ENCODE measurements around the gene APLN.
A peak's percentile ranks its signal among the peaks of the same experiment; 100 is the strongest.

The APLN gene

DNA sequence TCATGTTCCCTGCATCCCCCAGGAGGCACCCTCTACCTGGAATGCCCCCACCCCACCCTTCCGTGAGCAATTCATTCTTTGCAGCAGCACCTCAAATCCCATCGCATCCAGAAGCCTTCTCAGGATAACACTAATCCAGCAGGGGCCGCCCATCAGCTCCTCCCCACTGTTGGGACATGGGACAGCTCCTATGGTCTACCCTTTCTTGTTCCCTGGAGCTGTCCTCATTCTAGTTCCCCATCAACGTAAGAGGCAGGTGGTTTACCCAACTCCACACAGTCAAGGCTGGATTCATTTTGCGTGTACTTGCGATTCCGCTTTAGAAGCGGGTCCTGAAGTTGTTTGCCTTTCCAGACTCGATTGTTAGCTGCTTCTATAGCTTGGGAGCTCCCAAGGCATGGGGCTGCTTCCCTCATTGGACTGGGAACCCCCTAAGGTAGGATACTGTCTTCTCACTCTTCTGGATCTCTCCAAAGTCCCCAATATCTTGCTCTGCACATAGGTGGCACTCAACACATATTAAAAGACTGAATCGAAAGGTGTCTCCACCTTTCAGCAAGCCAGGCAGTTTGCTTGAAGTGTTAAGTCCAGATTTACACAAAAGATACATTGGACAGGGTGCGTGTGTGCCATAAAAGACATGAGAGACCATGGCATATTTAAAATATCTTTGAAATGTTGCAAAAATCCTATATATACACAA is 942 bp upstream of the APLN start:
- no peak overlapping the region for H3K4me3 ChIP-seq (replicated peaks; ENCODE audit: low read depth, low read length)
- TF ChIP-seq, protein P1, sequence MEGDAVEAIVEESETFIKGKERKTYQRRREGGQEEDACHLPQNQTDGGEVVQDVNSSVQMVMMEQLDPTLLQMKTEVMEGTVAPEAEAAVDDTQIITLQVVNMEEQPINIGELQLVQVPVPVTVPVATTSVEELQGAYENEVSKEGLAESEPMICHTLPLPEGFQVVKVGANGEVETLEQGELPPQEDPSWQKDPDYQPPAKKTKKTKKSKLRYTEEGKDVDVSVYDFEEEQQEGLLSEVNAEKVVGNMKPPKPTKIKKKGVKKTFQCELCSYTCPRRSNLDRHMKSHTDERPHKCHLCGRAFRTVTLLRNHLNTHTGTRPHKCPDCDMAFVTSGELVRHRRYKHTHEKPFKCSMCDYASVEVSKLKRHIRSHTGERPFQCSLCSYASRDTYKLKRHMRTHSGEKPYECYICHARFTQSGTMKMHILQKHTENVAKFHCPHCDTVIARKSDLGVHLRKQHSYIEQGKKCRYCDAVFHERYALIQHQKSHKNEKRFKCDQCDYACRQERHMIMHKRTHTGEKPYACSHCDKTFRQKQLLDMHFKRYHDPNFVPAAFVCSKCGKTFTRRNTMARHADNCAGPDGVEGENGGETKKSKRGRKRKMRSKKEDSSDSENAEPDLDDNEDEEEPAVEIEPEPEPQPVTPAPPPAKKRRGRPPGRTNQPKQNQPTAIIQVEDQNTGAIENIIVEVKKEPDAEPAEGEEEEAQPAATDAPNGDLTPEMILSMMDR (IDR thresholded peaks at IDR 0.05; ENCODE audit: low read depth, low read length, missing control alignments), result no peak
- DNase-seq (ENCODE audit: extremely low read depth, low read depth), result no peak

DNA sequence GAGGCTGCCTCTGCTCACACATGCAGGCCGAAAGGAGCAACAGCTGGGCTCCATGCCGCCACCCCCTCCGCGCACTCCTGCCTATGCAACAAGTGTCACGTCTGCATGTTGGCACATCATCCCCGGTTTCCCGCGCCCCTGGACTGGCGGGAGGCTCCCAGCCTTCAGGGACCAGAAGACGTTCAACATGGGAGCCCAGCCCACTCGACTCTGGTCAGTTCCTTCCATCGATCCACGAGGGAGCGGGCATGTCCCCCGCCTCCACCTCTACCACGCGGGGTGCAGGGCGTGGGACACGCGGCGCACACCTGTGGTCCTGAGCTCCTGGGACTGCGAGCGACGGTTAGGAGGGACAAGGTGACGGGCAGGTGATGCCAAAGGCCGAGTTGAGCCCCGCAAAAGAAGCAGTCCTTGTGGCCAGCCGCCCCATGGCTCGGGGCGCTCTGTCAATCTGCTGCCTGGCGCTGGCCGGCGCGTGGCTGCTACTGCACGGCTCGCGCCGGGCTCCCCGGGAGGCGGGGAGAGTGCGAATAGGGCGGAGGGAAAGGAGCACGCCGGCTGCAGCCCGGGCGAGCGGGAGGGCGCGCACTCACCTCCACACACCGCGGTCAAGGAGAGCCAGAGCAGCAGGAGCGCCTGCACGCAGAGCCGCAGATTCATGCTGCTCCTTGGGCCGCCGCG is 645 bp downstream of the APLN start:
- peak overlapping the region; percentile 50 for H3K4me3 ChIP-seq (replicated peaks; ENCODE audit: low read depth, low read length)
- DNase-seq (ENCODE audit: extremely low read depth, low read depth), result no peak
- TF ChIP-seq, protein P1 (IDR thresholded peaks at IDR 0.05; ENCODE audit: low read depth, low read length, missing control alignments), result no peak

DNA sequence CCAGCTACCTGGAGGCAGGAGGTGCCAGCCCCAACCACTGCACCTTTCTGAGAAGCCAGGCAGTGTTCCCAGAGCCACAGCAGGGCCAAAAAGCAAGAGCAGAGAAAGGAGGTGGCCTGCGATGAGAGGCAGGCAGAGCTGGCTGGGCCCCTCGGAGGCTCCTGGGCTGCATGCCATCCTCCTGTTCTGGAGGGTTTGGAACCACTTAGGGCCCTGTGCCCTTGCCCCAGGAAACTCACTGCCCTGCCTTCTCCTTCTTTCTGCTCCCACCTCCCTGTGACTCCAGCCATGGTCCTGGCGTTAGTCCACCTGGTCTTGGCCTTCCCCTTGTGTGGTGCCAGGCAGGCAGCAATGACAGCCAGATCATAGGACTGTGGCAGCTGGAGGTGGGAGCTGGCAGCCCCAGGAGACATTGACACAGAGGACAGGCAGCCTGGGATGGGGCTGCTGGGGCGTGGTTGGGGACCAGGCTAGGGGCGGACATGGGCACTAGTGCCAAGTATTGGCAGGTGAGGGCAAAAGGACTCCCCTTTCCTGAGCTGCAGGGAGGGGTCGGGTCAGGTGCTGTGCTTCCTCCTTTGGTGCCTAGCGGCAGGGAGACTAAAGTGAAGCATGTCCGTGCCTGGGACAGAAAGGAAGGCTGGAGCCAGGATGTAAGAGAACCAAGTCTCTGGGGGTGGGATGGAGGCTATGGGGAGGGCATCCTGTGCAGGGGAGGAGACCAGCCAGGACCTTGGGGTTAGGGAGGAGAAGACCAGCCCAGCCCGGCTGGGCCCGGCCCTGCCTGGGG is 1.4 kb downstream of the APLN start:
- DNase-seq (ENCODE audit: extremely low read depth, low read depth), result no peak
- H3K4me3 ChIP-seq (replicated peaks; ENCODE audit: low read depth, low read length), result peak overlapping the region; percentile 50
- TF ChIP-seq, protein P1 (IDR thresholded peaks at IDR 0.05; ENCODE audit: low read depth, low read length, missing control alignments), result no peak

DNA sequence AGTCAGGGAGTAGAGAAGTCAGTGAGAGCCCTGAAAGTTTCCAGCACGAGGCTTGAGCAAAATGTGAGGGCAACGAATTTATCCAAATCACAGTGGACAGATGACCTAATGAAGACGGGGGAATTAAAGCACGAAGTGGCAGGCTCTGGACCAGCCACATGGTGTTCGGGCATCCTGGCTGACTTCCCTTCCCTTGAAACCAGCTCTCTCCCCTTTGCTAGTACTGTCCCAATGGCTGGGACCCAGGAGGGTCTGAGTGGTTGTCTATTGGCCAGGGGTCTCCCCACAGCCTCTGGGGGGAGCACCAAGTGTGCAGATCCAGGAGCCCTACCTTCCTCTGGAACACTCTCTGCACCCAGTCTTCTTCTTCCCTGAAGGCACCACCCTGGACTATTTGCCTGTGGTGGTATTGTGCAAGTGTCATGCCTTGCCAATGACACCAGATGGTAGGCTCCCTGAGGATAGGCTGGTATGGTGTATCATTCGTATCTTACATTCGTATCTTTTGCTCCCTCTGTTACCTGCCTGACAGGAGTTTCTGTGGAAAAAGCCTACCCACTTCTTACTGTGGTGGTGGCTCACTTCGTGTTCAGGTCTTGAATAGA is 2.1 kb downstream of the APLN start:
- no peak overlapping the region for H3K4me3 ChIP-seq (replicated peaks; ENCODE audit: low read depth, low read length)
- TF ChIP-seq, protein P1 (IDR thresholded peaks at IDR 0.05; ENCODE audit: low read depth, low read length, missing control alignments), result no peak

DNA sequence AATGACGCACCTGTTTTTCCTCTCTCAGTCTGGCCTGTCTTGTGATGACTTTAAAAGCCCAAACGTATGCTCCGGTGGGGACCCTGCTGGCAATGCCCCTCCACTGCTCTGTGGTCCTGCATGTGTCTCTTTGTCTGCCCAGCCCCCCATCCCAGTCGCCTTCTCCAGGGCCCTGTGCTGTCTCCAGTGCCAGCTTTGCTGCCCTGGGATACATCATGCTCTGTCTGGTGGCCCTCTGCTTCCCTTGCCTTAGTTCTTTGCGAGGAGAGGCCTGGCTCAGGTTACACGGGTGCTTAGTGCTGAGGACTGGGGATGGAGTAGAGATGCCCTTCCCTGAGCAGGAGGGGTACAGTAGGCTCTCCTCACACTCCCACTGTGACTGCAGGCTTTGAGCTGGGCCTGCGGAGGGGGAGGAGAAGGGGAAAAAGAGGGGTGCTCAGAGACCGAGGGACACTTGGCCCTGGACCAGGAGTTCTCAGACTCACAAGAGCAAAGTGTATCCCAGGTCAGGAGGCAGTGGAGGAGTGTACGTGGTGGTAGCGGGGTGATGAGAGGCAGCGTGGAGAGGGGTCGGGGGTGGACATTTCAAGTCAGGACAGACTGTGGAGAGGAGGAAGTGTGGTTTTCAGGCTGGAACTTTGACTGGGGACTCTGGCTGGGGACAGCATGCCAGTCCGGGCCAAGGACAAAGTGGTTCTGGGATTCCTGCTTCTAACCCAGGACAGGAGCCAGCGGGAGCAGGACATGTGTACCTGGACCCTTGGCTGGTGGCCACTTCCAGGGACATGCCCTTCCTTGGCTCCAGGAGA is 2.8 kb downstream of the APLN start:
- no peak overlapping the region for H3K4me3 ChIP-seq (replicated peaks; ENCODE audit: low read depth, low read length)
- no peak for DNase-seq (ENCODE audit: extremely low read depth, low read depth)
- TF ChIP-seq, protein P1 (IDR thresholded peaks at IDR 0.05; ENCODE audit: low read depth, low read length, missing control alignments), result no peak

More for the DNA sequence above, 2.1 kb downstream of the APLN start:
- no peak for DNase-seq (ENCODE audit: extremely low read depth, low read depth)

All from HFF-Myc (cell line).